ENCODE results near the gene DARS2. TPM values are rescaled to one million over a fixed set of nuclear protein-coding genes. Genes with fewer than 3 reads are reported as not detected.
"Not testable (repeated sequence)": the region's sequence is repeated elsewhere in the genome, so short reads cannot be mapped to it uniquely, and the experiment has no call there.

Gene DARS2
- total RNA-seq, 1 donor from 2014 or later: 26.0 TPM

- no peaks in the 10 kb centered on the region for H3K27me3 Mint-ChIP-seq
- no peak for DNase-seq
- no peak overlapping the region for H3K4me3 Mint-ChIP-seq
- ChIA-PET POLR2A (interaction anchor here (0.9 kb wide), 1 partner anchor 1129 kb away, joined by 3 read pairs; the partner anchor contains the start of gene CACYBP), CTCF (no interaction called here)
- peaks cover 53% of the 10 kb centered on the region for H3K4me1 Mint-ChIP-seq
- ATAC-seq (ENCODE audit: low read depth): no peak
- intact Hi-C loops (cut with micrococcal nuclease): no loop called here
- H3K27ac Mint-ChIP-seq: peak overlapping the region; percentile 1
- H3K9me3 Mint-ChIP-seq: no peaks in the 10 kb centered on the region
- TF ChIP-seq CTCF (IDR thresholded peaks at IDR 0.05): no peak
- H3K36me3 Mint-ChIP-seq (ENCODE audit: low read depth): peaks cover 55% of the 10 kb centered on the region
Measured at GRCh38 chr1:173871091-173871490, 46.6 kb downstream of the DARS2 start.

- ChIA-PET POLR2A (no interaction called here), CTCF (no interaction called here)
- Mint-ChIP-seq H3K36me3 (ENCODE audit: low read depth) (peaks cover 54% of the 10 kb centered on the region), H3K9me3 (no peaks in the 10 kb centered on the region), H3K27ac (peak overlapping the region; percentile 32), H3K27me3 (no peaks in the 10 kb centered on the region), H3K4me1 (peaks cover 49% of the 10 kb centered on the region), H3K4me3 (no peak overlapping the region)
- intact Hi-C loops (cut with micrococcal nuclease): no loop called here
- no peak for TF ChIP-seq CTCF (IDR thresholded peaks at IDR 0.05)
- no peak for DNase-seq
- ATAC-seq (ENCODE audit: low read depth): no peak
Measured at GRCh38 chr1:173871500-173871899, 47.0 kb downstream of the DARS2 start.

- Mint-ChIP-seq H3K36me3 (ENCODE audit: low read depth) (peaks cover 56% of the 10 kb centered on the region), H3K4me1 (peaks cover 5% of the 10 kb centered on the region), H3K27me3 (no peaks in the 10 kb centered on the region), H3K27ac (no peak overlapping the region), H3K9me3 (no peaks in the 10 kb centered on the region), H3K4me3 (no peak overlapping the region)
- ATAC-seq (ENCODE audit: low read depth) (no peak), DNase-seq (no peak)
- intact Hi-C loops (cut with micrococcal nuclease): no loop called here
- POLR2A ChIA-PET: no interaction called here
- CTCF ChIA-PET: no interaction called here
- TF ChIP-seq CTCF (IDR thresholded peaks at IDR 0.05): no peak
Measured at GRCh38 chr1:173876732-173877131, 52.3 kb downstream of the DARS2 start.

GRCh38 chr1:173878251-173878650 lies 53.8 kb downstream of the DARS2 start:
- TF ChIP-seq CTCF (IDR thresholded peaks at IDR 0.05): no peak
- DNase-seq: no peak
- peak overlapping the region; percentile 26 for H3K27ac Mint-ChIP-seq
- no peaks in the 10 kb centered on the region for H3K9me3 Mint-ChIP-seq
- intact Hi-C loops (cut with micrococcal nuclease): no loop called here
- peaks cover 53% of the 10 kb centered on the region for H3K36me3 Mint-ChIP-seq (ENCODE audit: low read depth)
- ATAC-seq (ENCODE audit: low read depth): no peak
- H3K27me3 Mint-ChIP-seq: no peaks in the 10 kb centered on the region
- H3K4me3 Mint-ChIP-seq: no peak overlapping the region
- peaks cover 2% of the 10 kb centered on the region for H3K4me1 Mint-ChIP-seq
- POLR2A ChIA-PET: no interaction called here
- CTCF ChIA-PET: no interaction called here

- POLR2A ChIA-PET; H3K4me3 Mint-ChIP-seq; DNase-seq; CTCF ChIA-PET; H3K4me1 Mint-ChIP-seq; H3K27ac Mint-ChIP-seq; H3K27me3 Mint-ChIP-seq; intact Hi-C loops (cut with micrococcal nuclease); H3K9me3 Mint-ChIP-seq; ATAC-seq (ENCODE audit: low read depth): not testable (repeated sequence)
- H3K36me3 Mint-ChIP-seq (ENCODE audit: low read depth): peaks cover 51% of the 10 kb centered on the region
Measured at GRCh38 chr1:173881117-173881516, 56.6 kb downstream of the DARS2 start.

- H3K4me3 Mint-ChIP-seq: no peak overlapping the region
- ATAC-seq (ENCODE audit: low read depth) (no peak), DNase-seq (no peak)
- intact Hi-C loops (cut with micrococcal nuclease): no loop called here
- no peaks in the 10 kb centered on the region for H3K27me3 Mint-ChIP-seq
- no peaks in the 10 kb centered on the region for H3K9me3 Mint-ChIP-seq
- peaks cover 41% of the 10 kb centered on the region for H3K36me3 Mint-ChIP-seq (ENCODE audit: low read depth)
- no peak overlapping the region for H3K27ac Mint-ChIP-seq
- no peak for TF ChIP-seq CTCF (IDR thresholded peaks at IDR 0.05)
- H3K4me1 Mint-ChIP-seq: no peaks in the 10 kb centered on the region
- ChIA-PET CTCF (no interaction called here), POLR2A (no interaction called here)
Measured at GRCh38 chr1:173884701-173885100, 60.2 kb downstream of the DARS2 start.

All from activated B cell treated with CpG ODN at 0.5 μM for 24 hours (primary cell).